ENCODE results near the gene COL7A1.

DNA sequence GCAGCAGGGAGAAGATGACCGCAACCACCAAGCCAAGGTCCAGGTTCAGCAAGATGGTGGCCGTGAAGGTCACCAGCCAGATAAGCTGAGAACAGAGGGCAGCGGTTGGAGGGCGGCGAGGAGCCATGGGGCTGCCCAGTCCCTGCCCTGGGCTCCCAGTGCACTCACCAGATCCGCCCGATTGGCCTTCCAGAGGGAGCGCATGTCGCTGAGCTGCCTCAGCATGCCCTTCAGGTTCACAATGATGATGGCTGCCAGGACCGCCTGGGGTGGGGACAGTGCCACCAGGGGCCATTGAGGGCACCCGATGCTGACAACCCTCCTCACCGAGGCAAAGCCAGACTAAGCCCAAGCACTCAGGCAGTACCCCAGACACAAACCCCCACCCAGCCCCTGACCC, 34.8 kb upstream of the COL7A1 start:
- no peak for TF ChIP-seq CTCF (IDR thresholded peaks at IDR 0.05)
- TF ChIP-seq POLR2A (IDR thresholded peaks at IDR 0.05), result no peak

All from uterus (tissue), 2 donors.